ENCODE results near the gene PLXNC1. TPM values are rescaled to one million over a fixed set of nuclear protein-coding genes. Genes with fewer than 3 reads are reported as not detected.

The PLXNC1 gene
- total and polyA plus RNA-seq, 9 of the 15 experiments (the other 6 are each of a cell fraction or from before 2014, with no cell fraction given) = 0.08 to 0.87 (median 0.28) TPM

DNA sequence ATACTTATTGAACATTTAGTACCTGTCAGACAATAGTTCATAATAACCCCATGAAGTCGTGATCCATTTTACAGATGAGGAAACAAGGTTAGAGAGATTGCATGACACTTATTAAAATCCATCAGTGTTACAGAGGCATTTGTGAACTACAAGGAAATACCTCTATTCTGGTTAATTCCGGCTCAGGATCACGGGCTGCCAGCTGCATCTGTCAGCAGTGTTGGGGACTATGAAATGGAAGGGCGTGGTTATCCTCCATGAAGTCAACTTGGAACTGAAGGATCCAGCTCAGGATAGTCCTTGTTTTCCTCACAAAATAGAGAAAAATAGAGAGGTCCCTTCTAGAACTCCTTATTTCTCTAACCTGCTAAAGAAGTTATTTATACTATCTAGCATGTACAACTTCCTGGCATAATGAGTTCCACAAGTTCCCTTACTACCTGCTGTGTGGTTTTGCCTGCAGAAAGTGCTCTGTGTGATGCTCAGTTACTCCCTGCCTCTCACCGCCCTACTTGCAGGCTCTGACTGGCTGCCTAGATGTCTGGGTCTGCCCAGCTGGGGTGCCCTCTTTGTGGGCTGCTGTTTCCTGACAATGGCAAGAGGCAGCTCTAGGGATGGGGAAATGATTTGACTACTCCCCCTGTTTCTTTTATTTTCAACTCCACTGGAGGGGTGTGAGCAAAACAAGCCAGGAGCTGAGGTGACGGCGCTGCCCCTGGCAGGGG is 36.8 kb downstream of the PLXNC1 start (continued):
- no peak for TF ChIP-seq THAP12 (CRISPR knock-in tag; IDR thresholded peaks at IDR 0.05)

DNA sequence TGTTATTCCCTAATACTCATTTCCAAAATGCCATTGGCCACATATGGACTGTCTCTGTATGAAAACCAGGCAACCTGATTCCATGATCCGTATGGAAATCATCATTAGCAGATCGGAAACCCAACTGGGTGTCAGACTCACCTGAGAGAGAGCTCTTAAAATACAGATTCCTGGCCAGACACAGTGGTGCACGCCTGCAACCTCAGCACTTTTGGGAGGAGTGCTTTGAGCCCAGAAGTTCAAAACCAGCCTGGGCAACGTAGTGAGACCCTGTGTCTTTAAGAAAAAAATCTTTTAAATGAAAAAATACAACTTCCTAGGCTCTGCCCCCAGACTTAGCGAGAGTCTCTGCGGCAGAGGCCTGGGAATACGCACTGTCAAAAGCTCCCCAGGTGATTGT is 37.4 kb downstream of the PLXNC1 start:
- peaks cover 9 to 31% of the 10 kb centered on the region in 2 experiments; a peak in 4 of 5 replicates for H3K27me3 ChIP-seq (ENCODE audit: control insufficient read depth in 2 of 2, insufficient read depth in 2 of 2, low read length in 2 of 2)
- in situ Hi-C loops (cut with MboI) (no loop called here), intact Hi-C loops (cut with micrococcal nuclease) (no loop called here)
- CTCF ChIA-PET (ENCODE audit: low intra/inter-chr PET ratio) = no interaction called here
- no peak overlapping the region for H3K27ac ChIP-seq (ENCODE audit: extremely low read depth, low read depth, low read length)
- ATAC-seq = no peak
- H3K4me2 ChIP-seq (ENCODE audit: insufficient read depth, low read length) = no peak overlapping the region
- no peak overlapping the region for H3K9ac ChIP-seq (ENCODE audit: insufficient read depth in 1 of 2, low read depth in 2 of 2, low read length in 2 of 2)
- FAIRE-seq = no peak
- H3K4me1 ChIP-seq (replicated peaks in 1 of 2; ENCODE audit: control insufficient read depth in 2 of 2, insufficient read depth in 2 of 2, low read length in 2 of 2) = peaks cover 0 to 5% of the 10 kb centered on the region in 2 experiments; a peak in 1 of 5 replicates
- no peak overlapping the region for H2AFZ ChIP-seq (ENCODE audit: low read depth, low read length)
- no peaks in the 10 kb centered on the region for H3K36me3 ChIP-seq (ENCODE audit: control insufficient read depth, insufficient read depth, low read length)
- DNase-seq (ENCODE audit: extremely low read depth in 1 of 4, low spot score in 3 of 4) = no peak
- no peaks in the 10 kb centered on the region for H3K9me1 ChIP-seq (ENCODE audit: control insufficient read depth, insufficient read depth, low read length)
- POLR2A ChIA-PET = interaction anchor here (0.5 to 1.1 kb wide), 3 partner anchors 10 to 775 kb away, joined by 3 read pairs; no protein-coding TSS in a partner anchor
- TF ChIP-seq MYBL2 (IDR thresholded peaks at IDR 0.05; ENCODE audit: low read depth) = no peak
- no peak for TF ChIP-seq MYBL2 (CRISPR knock-in tag; IDR thresholded peaks at IDR 0.05; ENCODE audit: borderline replicate concordance)
- TF ChIP-seq RCOR1 (IDR thresholded peaks at IDR 0.05; ENCODE audit: borderline replicate concordance in 1 of 2, low read depth in 2 of 2, low read length in 2 of 2) = no peak
- no peak for TF ChIP-seq MCM5 (IDR thresholded peaks at IDR 0.05; ENCODE audit: low read depth)
- TF ChIP-seq ZFP91 (CRISPR knock-in tag; IDR thresholded peaks at IDR 0.05) = no peak
- TF ChIP-seq LEF1 (IDR thresholded peaks at IDR 0.05) = no peak
- TF ChIP-seq ZNF431 (CRISPR knock-in tag; IDR thresholded peaks at IDR 0.05) = no peak
- 16% methylated on average over 7 of the region's 7 CpGs for WGBS (ENCODE audit: insufficient coverage, low coverage, missing lambda C conversion rate)
- BruUV-seq (replicated peaks) = no TSS peak
- H3K79me2 ChIP-seq (ENCODE audit: control insufficient read depth, insufficient read depth, low read length) = no peaks in the 10 kb centered on the region
- no peak overlapping the region for H3K4me3 ChIP-seq
- no peaks in the 10 kb centered on the region for H3K9me3 ChIP-seq (replicated peaks; ENCODE audit: control insufficient read depth, insufficient read depth, low read depth, low read length)
- H4K20me1 ChIP-seq (replicated peaks; ENCODE audit: control insufficient read depth, insufficient read depth, low read length) = no peaks in the 10 kb centered on the region

Measured in K562 (cell line).